A673 (cell line): ENCODE data around the gene CPB2. TPM values are rescaled to one million over a fixed set of nuclear protein-coding genes. Genes with fewer than 3 reads are reported as not detected.

Source experiments
- BruUV-seq: library from RNA; stranded (reverse); fragments of 400-500 nt; replicated peaks from 2 replicates; lab custom pipeline; 2021; lab: Mats Ljungman, UMichigan
- CTCF ChIA-PET: fragments of 300-600 bp; sonication (Branson Sonifier 250); formaldehyde crosslinking; loops from one replicate; lab custom pipeline; 2022; ENCODE audit warnings: antibody characterized with exemption; lab: Charles Lee
- POLR2A ChIA-PET: fragments of 300-600 bp; sonication (Branson Sonifier 250); formaldehyde crosslinking; loops from one replicate; lab custom pipeline; 2022; ENCODE audit warnings: antibody characterized with exemption; ENCODE audit not compliant: low non-redundant PET; lab: Charles Lee
- DNase-seq: peaks from one replicate; pipeline ENCODE4 v3.0.0-alpha.2; 2015; ENCODE audit warnings: low spot score
- H3K27ac ChIP-seq: fragments of 200-600 bp; sonication (generic); 2 replicates; pipeline ENCODE4 v1.5.1; 2016; ENCODE audit warnings: mixed run types, low read depth, mild to moderate bottlenecking, mixed read lengths, antibody characterized with exemption, low read length; ENCODE audit not compliant: poor library complexity, severe bottlenecking
- H3K27me3 ChIP-seq: fragments of 200-600 bp; sonication (generic); replicated peaks from 2 replicates; pipeline ENCODE4 v1.6.1; 2017; ENCODE audit warnings: mixed run types, low read depth, mild to moderate bottlenecking, mixed read lengths, antibody characterized with exemption, low read length; ENCODE audit not compliant: insufficient read depth, poor library complexity
- H3K36me3 ChIP-seq: fragments of 200-600 bp; sonication (generic); 2 replicates; pipeline ENCODE4 v1.6.1; 2016; ENCODE audit warnings: mixed run types, mild to moderate bottlenecking, mixed read lengths, antibody characterized with exemption, low read length; ENCODE audit not compliant: insufficient read depth, poor library complexity, severe bottlenecking
- H3K4me1 ChIP-seq: fragments of 200-600 bp; sonication (generic); 2 replicates; pipeline ENCODE4 v1.6.1; 2017; ENCODE audit warnings: mixed run types, mild to moderate bottlenecking, mixed read lengths, antibody characterized with exemption, low read length; ENCODE audit not compliant: insufficient read depth, poor library complexity, severe bottlenecking
- H3K4me3 ChIP-seq: fragments of 200-600 bp; sonication (generic); 2 replicates; pipeline ENCODE4 v1.5.1; 2016; ENCODE audit warnings: low read depth, mixed run types, mild to moderate bottlenecking, mixed read lengths, low read length; ENCODE audit not compliant: poor library complexity, severe bottlenecking
- H3K9me3 ChIP-seq: fragments of 200-600 bp; sonication (generic); 2 replicates; pipeline ENCODE4 v1.6.1; 2016; ENCODE audit warnings: mixed run types, low read depth, mild to moderate bottlenecking, mixed read lengths, antibody characterized with exemption, low read length; ENCODE audit not compliant: poor library complexity, severe bottlenecking
- CTCF ChIP-seq: fragments of 300-800, 200-600 bp; sonication (generic); conservative IDR thresholded peaks from 2 replicates; pipeline ENCODE4 v1.5.1; 2017; ENCODE audit warnings: low read depth, mild to moderate bottlenecking, antibody characterized with exemption, low read length, moderate library complexity, mixed read lengths
- EZH2 ChIP-seq: fragments of 200-600 bp; sonication (generic); IDR thresholded peaks from 2 replicates; pipeline ENCODE4 v1.6.1; 2017; ENCODE audit warnings: borderline replicate concordance, low read depth, mild to moderate bottlenecking, mixed read lengths, antibody characterized with exemption, low read length; ENCODE audit not compliant: poor library complexity, severe bottlenecking
- intact Hi-C: fragments of 100-400 bp; cut with micrococcal nuclease; formaldehyde crosslinking; loops from one replicate; pipeline ENCODE4 v1.10.0; 2022; ENCODE audit not compliant: unreplicated experiment
- total RNA-seq: library from RNA; stranded (reverse); gene quantifications from 2 replicates; pipeline ENCODE4 v1.2.3, GENCODE V29; 2021

CPB2 gene
- total RNA-seq, 1 experiment from 2014 or later, result 5.5 TPM

DNA sequence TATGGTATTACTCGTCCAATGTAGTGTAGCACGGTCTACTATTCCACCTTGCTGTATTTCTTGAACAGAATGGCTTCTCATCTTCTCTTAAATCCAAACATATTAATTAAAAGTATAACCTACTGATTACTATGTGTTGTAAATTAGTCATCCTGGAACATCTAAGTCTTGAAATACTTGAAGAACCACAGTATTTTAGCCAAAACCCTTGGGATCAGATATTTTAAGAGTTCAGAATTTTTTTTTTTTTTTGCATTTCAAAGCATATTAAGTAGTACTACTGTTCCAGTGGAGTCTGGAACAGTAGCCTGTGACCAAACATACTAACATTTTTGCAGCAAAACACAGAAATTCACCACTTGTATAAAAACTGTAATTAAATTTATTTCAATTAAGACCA is 82.4 kb downstream of the CPB2 start:
- intact Hi-C loops, result no loop called here
- peaks cover 92% of the 10 kb centered on the region for H3K36me3 ChIP-seq
- H3K4me3 ChIP-seq, result no peak overlapping the region
- peaks cover 96% of the 10 kb centered on the region for H3K4me1 ChIP-seq
- TF ChIP-seq CTCF (no peak), EZH2 (no peak)
- H3K27me3 ChIP-seq, result no peaks in the 10 kb centered on the region
- no peaks in the 10 kb centered on the region for H3K9me3 ChIP-seq
- H3K27ac ChIP-seq, result peak overlapping the region; percentile 53
- no peak for DNase-seq
- BruUV-seq, result no TSS peak
- ChIA-PET POLR2A (no interaction called here), CTCF (no interaction called here)

GRCh38 chr13:46016216-46016615 is 88.6 kb downstream of the CPB2 start:
- H3K36me3 ChIP-seq, result peaks cover 99% of the 10 kb centered on the region
- CTCF ChIA-PET, result no interaction called here
- H3K4me1 ChIP-seq, result peaks cover 65% of the 10 kb centered on the region
- intact Hi-C loops, result no loop called here
- no peaks in the 10 kb centered on the region for H3K9me3 ChIP-seq
- TF ChIP-seq CTCF (no peak), EZH2 (no peak)
- DNase-seq, result no peak
- POLR2A ChIA-PET, result no interaction called here
- H3K4me3 ChIP-seq, result no peak overlapping the region
- no peaks in the 10 kb centered on the region for H3K27me3 ChIP-seq
- BruUV-seq, result no TSS peak
- H3K27ac ChIP-seq, result peak overlapping the region; percentile 56

- H3K36me3 ChIP-seq, result peaks cover 100% of the 10 kb centered on the region
- CTCF ChIA-PET, result no interaction called here
- POLR2A ChIA-PET, result no interaction called here
These were observed 89.5 kb downstream of the CPB2 start for GRCh38 chr13:46015366-46015765.

More at GRCh38 chr13:46015366-46015765, 89.5 kb downstream of the CPB2 start:
- H3K27me3 ChIP-seq, result no peaks in the 10 kb centered on the region
- DNase-seq, result no peak
- H3K9me3 ChIP-seq, result no peaks in the 10 kb centered on the region
- intact Hi-C loops, result no loop called here
- H3K4me1 ChIP-seq, result peaks cover 59% of the 10 kb centered on the region
- TF ChIP-seq EZH2, result no peak
- TF ChIP-seq CTCF, result no peak
- peak overlapping the region; percentile 56 for H3K27ac ChIP-seq
- TSS peak; percentile 2 for BruUV-seq
- H3K4me3 ChIP-seq, result no peak overlapping the region
